HG03575 (cell line): Measurements from ENCODE around the gene PRDM11.

Experiments used
- ATAC-seq: cut with Tn5 transposase; IDR thresholded peaks from one replicate; pipeline ENCODE4 v1.9.1; 2021; ENCODE audit not compliant: unreplicated experiment, insufficient number of reproducible peaks, low FRiP score; ENCODE audit errors: extremely low read depth

The PRDM11 gene

DNA sequence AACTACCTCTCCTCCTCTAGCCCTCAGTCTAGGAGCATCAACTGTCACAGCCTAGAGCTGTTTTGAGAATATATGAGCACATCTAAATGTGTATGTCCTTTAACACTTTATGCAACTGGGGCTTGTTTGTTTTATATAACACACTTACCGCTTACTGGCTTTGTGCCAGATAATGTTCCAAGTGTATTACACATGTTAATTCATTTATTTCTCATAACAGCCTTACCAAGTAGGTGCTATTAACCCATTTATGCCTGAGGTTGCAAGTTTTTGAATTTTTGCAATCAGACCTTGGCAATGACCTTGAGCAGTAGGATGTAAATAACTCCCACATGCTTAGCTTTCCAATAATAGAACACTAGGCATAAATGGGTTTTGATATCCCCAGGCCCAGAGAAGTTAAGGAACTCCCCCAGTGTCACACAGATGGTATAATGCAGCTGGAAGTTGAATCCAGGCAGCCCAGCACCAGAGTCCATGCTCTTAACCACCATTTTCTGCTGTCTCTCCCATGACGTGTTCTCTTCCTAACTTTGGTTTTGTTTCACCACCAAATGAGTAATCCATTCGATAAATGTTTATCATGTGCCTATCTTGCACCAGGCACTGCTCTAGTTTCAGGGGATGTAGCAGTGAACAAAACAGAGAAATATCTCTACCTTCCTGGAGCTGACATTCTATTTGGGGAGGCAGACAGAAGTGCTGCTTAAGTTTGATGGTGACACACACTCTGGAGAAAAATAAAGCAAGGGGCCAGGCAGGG, 23.1 kb downstream of the PRDM11 start:
- ATAC-seq: no peak

DNA sequence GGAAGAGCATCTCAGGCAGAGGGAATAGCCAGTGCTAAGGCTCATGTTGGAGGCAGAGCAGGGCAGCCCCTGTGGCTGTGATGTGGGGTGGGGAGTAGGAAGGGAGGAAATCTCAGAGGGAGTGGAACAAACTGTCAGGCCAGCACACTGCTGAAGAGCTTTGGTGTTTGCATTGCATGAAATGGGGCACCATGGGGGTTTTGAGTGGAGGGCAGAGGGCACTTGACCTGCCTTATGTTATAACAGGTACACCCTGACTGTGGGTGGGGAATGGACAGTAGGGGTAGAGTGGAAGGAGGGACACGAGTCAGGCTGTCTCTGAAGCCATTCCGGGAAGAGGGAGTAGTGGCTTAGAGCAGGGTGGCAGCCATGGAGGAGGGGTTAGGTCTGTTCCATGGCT, 24.0 kb downstream of the PRDM11 start:
- no peak for ATAC-seq

DNA sequence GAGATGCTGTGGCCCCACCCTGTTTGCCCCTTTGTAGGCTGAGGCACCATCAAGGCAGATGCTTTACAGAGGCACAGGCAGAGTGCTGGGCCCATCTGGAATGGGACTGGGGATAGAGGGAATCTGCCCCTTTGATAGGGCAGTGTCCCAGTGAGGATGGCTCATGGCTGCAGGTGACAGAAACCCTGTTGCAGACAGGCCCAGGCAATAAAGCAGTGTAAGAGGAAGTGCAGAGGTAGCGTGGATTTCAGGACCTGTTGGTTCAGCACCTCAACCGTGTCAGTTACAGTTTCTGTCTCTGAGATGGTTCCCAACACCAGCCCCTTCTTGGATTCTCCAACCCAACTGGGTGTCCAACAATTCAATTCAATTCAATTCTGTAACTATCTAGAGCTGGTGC, 25.1 kb downstream of the PRDM11 start:
- ATAC-seq: no peak

DNA sequence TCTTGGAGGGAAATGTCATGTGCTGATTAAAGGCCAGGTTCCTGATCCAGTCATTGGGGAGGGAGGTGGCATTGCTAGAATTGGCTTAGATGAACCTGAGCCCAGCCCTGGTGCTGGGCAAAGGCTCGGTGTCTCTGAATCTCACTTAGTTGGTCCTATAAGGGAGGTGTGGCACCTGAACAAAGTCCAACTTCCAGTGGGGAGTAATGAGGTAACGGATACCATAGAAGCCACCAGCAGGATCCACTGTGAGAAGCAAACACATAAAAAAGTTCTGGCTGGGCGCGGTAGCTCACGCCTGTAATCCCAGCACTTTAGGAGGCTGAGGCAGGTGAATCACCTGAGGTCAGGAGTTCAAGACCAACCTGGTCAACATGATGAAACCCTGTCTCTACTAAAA, 26.6 kb downstream of the PRDM11 start:
- ATAC-seq: no peak

DNA sequence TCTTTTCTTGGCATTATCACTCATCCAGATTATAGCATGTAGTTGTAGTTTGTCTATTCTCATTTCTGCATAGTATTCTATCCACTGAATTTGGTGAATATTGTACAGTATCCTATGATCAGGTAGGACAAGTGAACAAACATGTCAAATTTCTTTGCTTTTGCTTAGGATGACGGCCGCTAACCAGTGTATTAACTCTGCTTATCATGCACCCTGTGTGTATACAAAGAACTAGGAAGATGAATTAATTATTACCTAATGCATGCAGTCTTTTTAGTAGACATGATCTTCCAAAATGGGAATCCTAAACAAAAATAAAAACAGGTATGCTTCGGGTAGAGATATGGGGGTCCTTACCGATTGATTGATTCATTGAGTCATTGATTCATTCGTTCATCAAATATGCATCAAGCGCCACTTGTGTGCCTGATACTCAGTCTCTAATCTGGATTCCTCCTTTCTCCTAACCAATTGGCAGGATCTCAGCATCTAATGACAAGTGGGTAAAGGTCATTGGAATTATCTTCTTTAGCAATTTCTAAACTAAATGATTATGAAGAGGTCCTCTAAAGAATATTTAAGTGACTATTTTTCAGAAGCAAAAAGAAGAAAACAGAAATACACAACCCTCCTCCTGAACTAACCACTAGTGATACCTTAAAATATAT, 27.9 kb downstream of the PRDM11 start:
- ATAC-seq: no peak

DNA sequence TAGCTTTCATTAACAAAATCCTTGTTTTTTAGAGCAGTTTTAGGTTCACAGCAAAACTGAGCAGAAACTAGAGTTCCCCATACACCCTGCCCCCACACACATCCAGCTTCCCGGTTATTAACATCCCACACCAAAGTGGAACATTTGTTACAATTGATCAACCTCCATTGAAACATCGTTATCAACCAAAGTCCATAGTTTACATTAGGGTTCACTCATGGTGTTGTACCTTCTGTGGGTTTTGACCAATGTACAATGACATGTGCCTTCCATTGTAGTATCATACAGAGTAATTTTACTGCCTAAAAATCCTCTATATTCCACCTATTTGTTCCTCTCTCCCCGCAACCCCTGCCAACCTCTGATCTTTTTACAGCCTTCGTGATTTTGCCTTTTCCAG, 28.5 kb downstream of the PRDM11 start:
- no peak for ATAC-seq

DNA sequence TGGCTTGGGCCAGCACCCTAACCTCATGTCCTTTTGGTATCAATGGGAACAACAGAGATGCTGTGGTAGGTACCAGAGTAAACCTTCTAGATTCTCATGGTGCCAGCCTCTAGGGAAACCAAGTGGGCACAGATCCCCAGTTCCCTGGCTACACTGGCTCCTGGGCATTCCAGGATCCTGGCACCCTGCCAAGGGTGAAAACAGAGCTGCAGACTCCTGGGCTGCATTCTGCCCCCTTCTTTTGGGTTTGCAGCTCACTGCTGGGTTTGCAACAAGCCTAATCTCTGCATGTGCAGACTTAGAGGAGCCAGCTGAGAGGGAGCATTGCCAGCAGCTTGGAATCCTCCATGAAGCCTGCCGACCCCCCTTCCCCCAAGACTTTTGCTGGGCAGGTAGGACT, 30.6 kb downstream of the PRDM11 start:
- ATAC-seq: no peak

DNA sequence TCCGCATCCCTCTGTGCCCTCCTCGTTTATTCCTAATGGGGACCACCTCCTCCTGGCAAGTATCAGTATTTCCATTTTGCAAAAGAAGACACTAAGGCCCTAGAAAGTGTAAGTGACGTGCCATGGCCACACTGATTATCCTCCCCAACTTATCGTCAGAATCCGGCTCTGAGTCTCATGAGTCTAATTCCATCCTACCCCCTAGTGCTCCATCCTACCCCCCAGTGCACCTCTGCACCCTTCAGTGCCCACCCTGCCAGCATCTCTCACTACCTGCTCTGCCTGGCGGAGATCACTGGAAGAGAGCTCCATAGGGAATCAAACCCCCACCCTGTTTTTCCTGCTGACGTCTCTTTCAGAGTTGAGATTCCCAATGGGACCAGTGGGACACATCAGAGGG, 31.8 kb downstream of the PRDM11 start:
- no peak for ATAC-seq

DNA sequence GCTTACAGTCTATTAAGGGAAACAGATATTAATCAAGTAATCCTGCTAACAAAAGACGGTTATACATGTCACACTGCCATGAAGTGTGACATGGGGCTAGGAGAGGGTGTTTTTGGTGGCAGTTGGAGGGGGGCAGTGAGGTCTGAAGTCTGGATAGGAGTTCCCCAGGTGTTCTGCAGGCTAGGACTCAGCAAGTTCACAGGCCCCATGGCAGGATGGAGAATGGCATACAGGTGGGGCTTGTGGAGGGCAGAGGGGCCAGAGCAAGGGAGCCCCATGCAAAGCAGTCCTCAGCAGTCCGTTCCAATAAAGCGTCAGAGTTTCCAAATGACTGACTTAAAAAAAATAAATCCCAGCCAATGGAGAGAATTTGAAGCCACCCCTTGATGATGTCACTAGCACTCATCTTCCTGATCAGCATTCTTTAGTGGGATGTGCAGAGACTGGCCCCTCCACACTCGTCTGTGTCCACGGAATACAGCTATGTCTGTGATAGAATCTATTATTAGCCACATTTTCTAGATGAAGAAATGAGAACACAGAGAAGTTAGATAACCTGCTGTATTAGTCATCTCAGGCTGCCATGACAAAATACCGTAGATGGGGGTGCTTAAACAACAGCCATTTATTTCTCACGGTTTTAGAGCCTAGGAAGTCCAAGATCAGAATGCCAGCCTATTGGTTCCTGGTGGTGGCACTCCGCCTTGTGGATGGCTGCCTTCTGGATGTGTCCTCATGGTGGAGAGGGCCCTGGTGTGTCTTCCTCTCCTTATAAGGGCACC, 32.6 kb downstream of the PRDM11 start:
- no peak for ATAC-seq

DNA sequence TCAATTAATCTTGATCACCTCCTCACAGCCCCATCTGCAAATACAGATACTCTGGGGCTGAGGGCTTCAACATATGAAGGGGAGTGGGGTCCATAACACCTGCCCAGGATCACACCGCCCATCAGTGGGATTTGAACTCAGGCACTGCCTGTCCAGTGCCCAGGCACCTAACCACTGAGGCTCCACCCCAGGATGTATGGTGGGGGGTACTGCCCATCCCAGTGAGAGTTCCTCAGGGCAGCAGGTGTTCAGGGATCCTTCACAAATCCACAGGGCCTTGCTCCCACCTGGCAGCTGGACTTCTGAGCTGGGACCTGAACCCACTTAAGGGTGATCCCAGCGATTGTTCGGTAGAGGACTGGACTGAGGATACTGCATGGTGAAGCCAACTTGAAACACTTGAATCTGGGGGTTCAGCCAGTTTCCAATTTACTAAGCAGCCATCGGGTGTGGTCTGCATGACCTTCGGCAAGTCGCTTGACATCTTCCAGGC, 33.3 kb downstream of the PRDM11 start:
- ATAC-seq: no peak

DNA sequence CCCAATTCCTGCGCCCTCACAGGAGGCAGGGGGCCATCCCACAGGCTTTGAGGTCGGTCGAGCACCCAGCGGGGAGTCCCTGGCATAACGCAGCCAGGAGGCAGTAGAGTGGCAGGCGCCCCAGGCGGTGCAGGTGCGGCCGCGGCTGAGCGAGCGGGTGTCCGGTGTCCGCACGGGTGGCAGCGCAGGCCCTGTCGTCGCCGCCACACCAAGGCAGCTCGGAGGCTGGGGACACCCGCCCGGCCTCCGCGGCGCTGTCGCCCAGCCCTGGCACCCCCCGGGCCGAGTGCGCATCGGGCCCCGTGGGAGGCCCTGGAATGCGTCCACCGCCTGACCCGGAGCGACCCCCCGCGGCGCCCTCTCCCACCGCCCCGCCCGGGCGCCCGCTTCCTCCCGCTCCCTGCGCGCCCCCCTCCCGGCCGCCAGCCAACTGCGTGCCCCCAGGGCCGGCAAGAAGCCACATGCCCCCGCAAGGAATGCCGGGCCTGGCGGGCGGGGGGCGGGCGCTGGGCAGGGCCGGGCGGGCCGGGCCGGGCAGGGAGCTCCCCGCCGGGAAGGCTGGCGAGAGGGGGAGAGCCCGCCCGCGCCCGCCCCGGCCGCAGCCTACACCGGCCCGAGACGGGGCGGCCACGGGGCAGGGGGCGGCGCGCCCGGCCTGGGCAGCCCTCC, 33.9 kb downstream of the PRDM11 start:
- ATAC-seq: no peak

DNA sequence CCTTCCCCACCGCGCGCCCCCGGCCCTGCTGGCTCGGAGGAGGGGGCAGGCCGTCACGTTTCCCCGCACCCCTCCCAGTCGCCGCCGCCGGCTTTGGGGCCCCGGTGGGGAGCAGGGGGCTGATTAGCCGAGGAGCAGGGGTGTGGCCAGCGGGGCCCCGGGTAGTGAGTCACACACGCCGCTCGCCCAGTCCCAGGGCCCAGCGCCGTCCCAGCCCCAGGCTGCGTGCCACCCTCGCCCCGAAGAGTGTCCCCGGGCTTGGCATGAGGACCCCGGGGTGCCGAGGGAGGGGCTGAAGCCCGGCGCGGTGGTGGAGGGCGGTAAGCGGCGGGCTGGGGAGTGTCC, 34.4 kb downstream of the PRDM11 start:
- ATAC-seq: no peak

DNA sequence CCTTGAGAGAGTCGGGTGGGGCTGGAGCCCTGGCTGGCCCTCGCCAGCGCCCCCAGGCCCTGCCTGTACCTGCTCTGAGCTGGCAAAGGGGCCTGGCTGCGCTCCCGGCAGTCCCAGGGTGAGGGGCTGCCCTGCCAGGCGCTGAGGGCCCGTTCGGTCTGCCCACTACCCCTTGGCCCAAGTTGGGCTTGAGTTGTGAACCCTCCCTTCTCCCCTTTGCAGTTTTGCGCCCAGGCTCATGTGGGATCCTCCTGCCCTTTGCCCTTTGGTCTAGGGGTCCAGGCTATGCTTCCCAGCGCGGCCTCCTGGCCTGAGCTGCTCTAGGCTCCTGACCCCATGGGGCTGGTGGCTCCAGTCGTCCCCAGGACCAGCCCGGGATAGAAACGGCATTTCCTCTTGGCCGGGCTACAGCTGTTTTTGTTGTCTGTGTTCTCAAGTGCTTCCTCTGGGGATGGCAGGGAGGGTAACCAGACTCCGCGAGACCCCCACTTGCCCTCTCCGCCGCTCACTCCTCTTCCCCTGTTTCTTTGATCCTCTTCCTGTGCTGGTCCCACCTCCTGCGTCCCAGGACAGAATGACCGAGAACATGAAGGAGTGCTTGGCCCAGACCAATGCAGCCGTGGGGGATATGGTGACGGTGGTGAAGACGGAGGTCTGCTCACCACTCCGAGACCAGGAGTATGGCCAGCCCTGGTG, 34.9 kb downstream of the PRDM11 start:
- no peak for ATAC-seq

DNA sequence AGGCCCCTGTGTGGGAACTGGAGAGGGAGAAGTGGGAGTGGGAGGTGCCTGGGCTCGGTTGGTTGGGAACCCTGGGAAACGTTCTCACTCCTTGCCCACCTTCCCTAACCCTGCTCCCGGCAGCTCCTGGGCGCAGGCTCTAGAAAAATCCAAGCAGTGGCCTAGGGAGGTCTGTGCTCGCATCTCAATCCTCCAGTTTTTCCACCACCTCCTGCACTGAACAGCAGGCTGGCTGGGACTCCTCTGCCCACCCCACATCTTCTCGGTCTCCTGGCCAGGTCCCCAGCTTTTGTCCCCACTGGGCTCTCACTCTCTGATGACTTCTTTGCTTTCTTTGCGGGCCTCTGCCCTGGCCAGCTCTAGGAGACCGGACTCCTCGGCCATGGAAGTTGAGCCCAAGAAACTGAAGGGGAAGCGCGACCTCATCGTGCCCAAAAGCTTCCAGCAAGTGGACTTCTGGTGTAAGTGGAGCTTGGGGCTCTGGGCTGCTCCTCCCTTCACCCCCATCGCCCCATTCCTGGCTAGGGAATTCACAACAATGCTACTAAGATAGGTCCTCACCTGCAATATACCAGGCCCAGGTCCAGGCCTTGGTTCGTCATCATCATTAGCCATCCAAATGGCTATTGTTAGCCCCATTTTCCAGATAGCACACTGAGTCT, 35.6 kb downstream of the PRDM11 start:
- no peak for ATAC-seq

DNA sequence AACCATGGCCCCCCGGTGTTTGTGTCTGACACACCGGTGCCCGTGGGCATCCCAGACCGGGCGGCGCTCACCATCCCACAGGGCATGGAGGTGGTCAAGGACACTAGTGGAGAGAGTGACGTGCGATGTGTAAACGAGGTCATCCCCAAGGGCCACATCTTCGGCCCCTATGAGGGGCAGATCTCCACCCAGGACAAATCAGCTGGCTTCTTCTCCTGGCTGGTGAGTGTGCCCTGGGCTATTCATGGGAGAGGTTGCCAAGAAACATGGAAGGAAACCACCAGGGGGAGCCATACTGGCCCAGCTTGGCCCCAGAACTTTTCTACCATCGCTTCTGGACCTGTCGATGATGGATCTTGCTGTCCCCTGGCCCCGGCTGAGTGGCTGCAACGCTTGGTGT, 36.5 kb downstream of the PRDM11 start:
- no peak for ATAC-seq

DNA sequence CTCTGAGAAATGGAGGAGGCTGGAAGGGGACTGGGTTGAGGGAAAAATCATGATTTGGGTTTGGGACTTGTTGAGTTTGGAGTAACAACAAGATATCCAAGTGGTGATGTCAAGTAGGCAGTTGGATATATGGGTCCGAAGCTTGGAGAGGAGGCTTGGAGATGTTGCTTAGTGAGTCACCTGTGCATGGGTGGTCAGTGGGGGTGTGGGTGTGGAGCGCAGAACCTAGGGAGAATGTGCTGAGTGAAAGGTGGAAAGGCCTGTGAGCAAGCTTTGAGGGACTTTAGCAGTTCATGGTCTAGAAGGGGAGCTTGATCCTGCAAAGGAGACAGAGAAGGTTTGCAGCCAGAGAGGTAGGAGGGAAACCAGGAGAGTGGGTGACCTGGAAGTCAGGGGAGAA, 38.2 kb downstream of the PRDM11 start:
- ATAC-seq: no peak

DNA sequence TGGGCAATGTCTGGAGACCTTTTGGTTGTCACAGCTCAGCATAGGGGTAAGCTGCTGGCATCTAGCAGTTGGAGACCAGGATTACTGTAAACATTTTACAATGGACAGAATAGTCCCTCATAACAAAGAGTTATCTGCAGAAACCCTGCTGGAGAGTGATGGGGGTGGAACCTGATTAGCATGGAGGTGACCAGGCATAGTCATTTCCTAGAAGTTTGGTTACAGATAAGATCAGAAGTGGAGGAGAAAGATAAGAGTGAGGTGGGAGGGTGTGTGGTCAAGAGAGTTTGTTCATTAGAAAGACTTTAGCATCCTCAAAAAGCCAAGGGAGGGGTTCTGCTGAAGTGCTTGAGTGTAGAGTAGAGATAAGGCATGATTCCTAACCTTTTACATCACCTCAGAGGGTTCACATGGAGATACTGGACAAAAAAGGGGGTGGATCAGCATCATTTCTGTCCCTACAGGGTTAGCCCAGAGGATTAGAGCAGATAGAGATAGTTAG, 38.8 kb downstream of the PRDM11 start:
- no peak for ATAC-seq

DNA sequence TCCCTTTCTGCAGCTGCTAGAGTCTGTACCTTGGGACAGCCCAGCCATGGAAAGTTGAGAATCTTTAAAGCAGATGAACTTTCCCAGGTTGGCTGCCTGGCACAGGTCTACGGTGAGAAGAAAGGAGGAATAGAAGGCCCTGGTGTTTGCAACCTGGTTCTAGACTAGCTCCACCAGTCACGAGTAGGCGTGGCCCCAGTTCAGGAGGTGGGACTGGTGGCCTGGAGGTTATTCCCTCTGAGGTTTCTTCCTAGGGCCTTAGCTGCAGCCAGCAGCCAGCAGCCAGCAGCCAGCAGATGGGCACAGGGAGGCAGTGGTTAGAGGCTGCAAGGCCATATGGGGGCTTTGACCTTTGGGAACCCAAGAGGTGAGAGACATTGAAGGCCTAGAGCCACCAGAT, 40.9 kb downstream of the PRDM11 start:
- no peak for ATAC-seq
